Activated T-helper 17 cell treated with anti-CD3 and anti-CD28 coated beads, Interleukin-2, amount 50 U/mL, for 72 hours (primary cell): ENCODE measurements around the gene NOL6. TPM values are rescaled to one million over a fixed set of nuclear protein-coding genes. Genes with fewer than 3 reads are reported as not detected.
A peak's percentile ranks its signal among the peaks of the same experiment; 100 is the strongest.
"Not testable (repeated sequence)": the region's sequence is repeated elsewhere in the genome, so short reads cannot be mapped to it uniquely, and the experiment has no call there.

Experiments
- ATAC-seq: fragments of 150-1000 bp; cut with Tn5 transposase; replicated peaks from 2 replicates; pipeline ENCODE4 v1.10.0; 2021; ENCODE audit warnings: mild to moderate bottlenecking, moderate library complexity
- H3K27ac Mint-ChIP-seq: one replicate; pipeline ENCODE4 v1.8.0; 2022; ENCODE audit warnings: mixed read lengths
- H3K27me3 Mint-ChIP-seq: one replicate; pipeline ENCODE4 v1.8.0; 2022; ENCODE audit warnings: mixed read lengths
- H3K36me3 Mint-ChIP-seq: one replicate; pipeline ENCODE4 v1.8.0; 2022; ENCODE audit warnings: low read depth, mild to moderate bottlenecking, mixed read lengths
- H3K4me1 Mint-ChIP-seq: one replicate; pipeline ENCODE4 v1.8.0; 2022; ENCODE audit warnings: mixed read lengths
- H3K4me3 Mint-ChIP-seq: one replicate; pipeline ENCODE4 v1.8.0; 2022; ENCODE audit warnings: mild to moderate bottlenecking, mixed read lengths
- H3K9me3 Mint-ChIP-seq: one replicate; pipeline ENCODE4 v1.8.0; 2022; ENCODE audit warnings: mixed read lengths
- total RNA-seq, 2 donors: library from RNA; stranded (reverse); gene quantifications; one replicate each; pipeline ENCODE4 v1.2.3, GENCODE V29; 2022

Gene NOL6
- total RNA-seq, 2 donors from 2014 or later: 25.9 to 58.3 TPM

- no peaks in the 10 kb centered on the region for H3K9me3 Mint-ChIP-seq
- H3K4me3 Mint-ChIP-seq: no peak overlapping the region
- peaks cover 4% of the 10 kb centered on the region for H3K4me1 Mint-ChIP-seq
- ATAC-seq: no peak
- H3K36me3 Mint-ChIP-seq: peaks cover 99% of the 10 kb centered on the region
- H3K27ac Mint-ChIP-seq: no peak overlapping the region
- no peaks in the 10 kb centered on the region for H3K27me3 Mint-ChIP-seq
Measured at GRCh38 chr9:33465596-33466564, 7.8 kb downstream of the NOL6 start.

DNA sequence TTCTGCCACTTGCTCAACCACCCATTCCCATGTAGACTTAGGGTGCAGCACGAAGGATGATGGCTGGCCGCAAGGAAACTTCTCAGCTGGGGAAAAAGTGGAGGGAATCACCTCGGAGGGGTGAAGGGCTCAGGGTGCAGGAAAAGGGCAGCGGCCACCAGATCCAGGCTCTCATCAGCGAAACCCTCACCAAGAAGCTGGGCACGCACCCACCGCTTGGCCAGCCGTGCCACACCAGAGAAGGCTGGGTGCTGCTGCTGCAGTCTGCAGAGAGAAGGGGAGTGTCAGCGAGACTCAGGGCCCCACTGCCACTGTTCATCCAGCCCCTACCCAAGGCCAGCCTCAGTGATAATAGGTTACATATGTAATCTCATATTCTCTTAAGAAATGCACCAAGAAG, 8.6 kb downstream of the NOL6 start:
- no peak for ATAC-seq
- Mint-ChIP-seq H3K4me1 (peaks cover 4% of the 10 kb centered on the region), H3K27ac (peak overlapping the region; percentile 63), H3K4me3 (no peak overlapping the region), H3K9me3 (no peaks in the 10 kb centered on the region), H3K27me3 (no peaks in the 10 kb centered on the region), H3K36me3 (peaks cover 94% of the 10 kb centered on the region)

DNA sequence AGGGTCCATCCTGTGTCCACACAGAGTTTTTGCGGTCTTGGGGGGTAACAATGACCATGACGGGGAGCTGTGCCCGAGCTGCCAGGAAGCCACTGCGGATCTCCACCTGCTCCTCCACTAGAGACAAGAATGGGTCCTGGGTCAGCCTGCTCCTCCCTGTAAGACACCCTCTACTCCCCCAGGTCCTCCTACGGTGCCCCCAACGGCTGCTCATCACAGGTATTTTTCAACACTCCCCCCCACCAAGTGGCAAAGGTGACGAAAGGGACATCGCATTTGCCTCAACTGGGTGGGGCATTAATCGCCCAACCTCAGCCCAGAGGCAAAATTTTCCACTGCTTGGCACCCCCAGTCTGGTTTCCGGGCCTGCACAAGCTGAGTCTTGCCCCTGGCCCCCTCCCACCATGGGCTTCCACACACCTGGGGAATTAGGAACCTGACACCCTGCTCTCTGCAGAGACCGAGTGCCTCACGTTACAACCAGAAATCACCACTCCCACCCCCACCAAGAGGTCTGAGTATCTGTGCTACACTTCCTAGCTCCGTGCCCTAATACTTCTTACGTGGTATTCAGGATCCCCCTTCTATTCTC, 9.6 kb downstream of the NOL6 start:
- no peak for ATAC-seq
- Mint-ChIP-seq H3K27me3 (no peaks in the 10 kb centered on the region), H3K4me3 (no peak overlapping the region), H3K9me3 (no peaks in the 10 kb centered on the region), H3K27ac (peak overlapping the region; percentile 63), H3K36me3 (peaks cover 85% of the 10 kb centered on the region), H3K4me1 (peaks cover 5% of the 10 kb centered on the region)

DNA sequence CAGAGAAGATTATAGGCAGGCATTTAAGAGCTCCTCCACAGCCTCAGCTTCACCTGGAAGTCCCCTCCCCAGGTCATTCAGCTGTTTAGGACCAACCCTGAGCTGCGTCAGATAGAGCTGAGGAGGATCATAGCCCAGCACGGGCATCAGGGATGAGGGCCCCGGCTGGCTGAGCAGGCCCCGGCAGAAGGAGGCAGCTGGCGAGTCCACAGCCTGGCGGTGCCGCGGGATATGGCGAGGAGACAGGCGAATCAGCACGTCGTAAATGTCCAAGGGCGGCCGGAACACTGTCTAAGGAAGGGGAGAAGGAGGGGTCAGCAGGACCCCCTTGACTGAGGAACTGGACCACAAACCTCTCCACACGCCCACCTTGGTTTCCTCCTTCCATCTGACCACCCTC, 10.6 kb downstream of the NOL6 start:
- Mint-ChIP-seq H3K27ac (no peak overlapping the region), H3K36me3 (peaks cover 75% of the 10 kb centered on the region), H3K4me3 (no peak overlapping the region), H3K9me3 (no peaks in the 10 kb centered on the region), H3K4me1 (peaks cover 14% of the 10 kb centered on the region), H3K27me3 (no peaks in the 10 kb centered on the region)
- no peak for ATAC-seq

DNA sequence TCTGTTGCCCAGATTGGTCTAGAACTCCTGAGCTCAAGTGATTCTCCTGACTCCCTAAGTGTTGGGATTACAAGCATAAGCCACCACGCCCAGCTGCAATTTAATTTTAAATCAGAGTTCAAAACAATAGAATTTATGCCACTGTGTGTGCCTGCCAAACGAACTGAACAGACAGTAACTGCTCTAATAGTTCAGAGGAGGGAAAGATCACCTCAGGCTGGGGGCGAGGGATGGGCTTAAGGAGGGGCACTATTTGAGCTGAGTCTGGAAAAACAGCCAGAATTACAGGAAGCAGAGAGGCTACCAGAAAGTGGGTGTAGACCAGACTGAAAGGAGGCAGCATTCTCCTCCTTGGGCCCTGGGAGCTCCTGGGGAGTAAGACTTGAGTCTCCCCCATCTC, 12.2 kb downstream of the NOL6 start:
- Mint-ChIP-seq H3K4me3 (no peak overlapping the region), H3K9me3 (no peaks in the 10 kb centered on the region), H3K27ac (peak overlapping the region; percentile 27), H3K27me3 (no peaks in the 10 kb centered on the region), H3K36me3 (peaks cover 58% of the 10 kb centered on the region), H3K4me1 (peaks cover 20% of the 10 kb centered on the region)
- no peak for ATAC-seq

DNA sequence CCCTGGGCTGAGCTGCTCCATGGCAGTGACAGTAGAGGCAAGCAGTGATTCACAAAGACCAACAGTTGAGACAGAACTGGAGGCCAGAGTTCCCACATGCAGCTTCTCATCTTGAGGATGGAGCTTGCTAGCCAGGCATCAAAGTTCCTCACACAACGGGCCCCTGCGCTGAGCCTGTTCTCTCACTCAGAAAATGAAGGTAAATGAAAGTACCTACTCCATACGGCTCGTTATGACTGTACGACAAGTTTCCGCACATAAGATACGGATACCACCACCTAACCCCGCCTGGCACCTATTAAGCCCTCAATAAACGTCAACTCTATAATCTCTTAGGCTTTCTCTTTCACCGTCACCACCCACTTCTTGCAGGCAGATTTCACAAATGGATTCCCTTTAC, 12.9 kb downstream of the NOL6 start:
- Mint-ChIP-seq H3K27ac (peak overlapping the region; percentile 27), H3K36me3 (peaks cover 52% of the 10 kb centered on the region), H3K4me3 (no peak overlapping the region), H3K27me3 (no peaks in the 10 kb centered on the region), H3K4me1 (peaks cover 24% of the 10 kb centered on the region), H3K9me3 (no peaks in the 10 kb centered on the region)
- peak; percentile 30 for ATAC-seq

GRCh38 chr9:33459115-33459514, 14.6 kb downstream of the NOL6 start:
- peak overlapping the region; percentile 74 for H3K4me3 Mint-ChIP-seq
- H3K4me1 Mint-ChIP-seq: peaks cover 35% of the 10 kb centered on the region
- peak overlapping the region; percentile 95 for H3K27ac Mint-ChIP-seq
- peaks cover 34% of the 10 kb centered on the region for H3K36me3 Mint-ChIP-seq
- ATAC-seq: no peak
- no peaks in the 10 kb centered on the region for H3K9me3 Mint-ChIP-seq
- H3K27me3 Mint-ChIP-seq: no peaks in the 10 kb centered on the region

GRCh38 chr9:33458444-33458843, 15.3 kb downstream of the NOL6 start:
- H3K36me3 Mint-ChIP-seq: peaks cover 28% of the 10 kb centered on the region
- no peaks in the 10 kb centered on the region for H3K9me3 Mint-ChIP-seq
- peaks cover 41% of the 10 kb centered on the region for H3K4me1 Mint-ChIP-seq
- peak overlapping the region; percentile 95 for H3K27ac Mint-ChIP-seq
- ATAC-seq: peak; percentile 82
- H3K27me3 Mint-ChIP-seq: no peaks in the 10 kb centered on the region
- peak overlapping the region; percentile 74 for H3K4me3 Mint-ChIP-seq

GRCh38 chr9:33455945-33456344, 17.8 kb downstream of the NOL6 start:
- H3K9me3 Mint-ChIP-seq: no peaks in the 10 kb centered on the region

DNA sequence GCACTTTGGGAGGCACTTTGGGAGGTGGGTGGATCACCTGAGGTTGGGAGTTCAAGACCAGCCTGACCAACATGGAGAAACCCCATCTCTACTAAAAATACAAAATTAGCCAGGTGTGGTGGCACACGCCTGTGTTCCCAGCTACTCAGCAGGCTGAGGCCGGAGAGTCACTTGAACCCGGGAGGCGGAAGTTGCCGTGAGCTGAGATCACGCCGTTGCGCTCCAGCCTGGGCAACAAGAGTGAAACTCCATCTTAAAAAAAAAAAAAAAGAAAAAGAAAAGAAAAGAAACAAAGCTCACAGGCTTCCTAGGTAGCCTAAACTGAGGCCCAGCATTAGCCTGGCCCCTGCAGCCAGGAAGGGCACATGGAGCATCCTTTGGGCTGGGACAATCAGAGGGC, 18.3 kb downstream of the NOL6 start:
- H3K9me3 Mint-ChIP-seq, H3K36me3 Mint-ChIP-seq, ATAC-seq, H3K27me3 Mint-ChIP-seq: not testable (repeated sequence)
- H3K4me3 Mint-ChIP-seq: peak overlapping the region; percentile 72
- H3K4me1 Mint-ChIP-seq: peaks cover 54% of the 10 kb centered on the region
- peak overlapping the region; percentile 80 for H3K27ac Mint-ChIP-seq

More at GRCh38 chr9:33455945-33456344, 17.8 kb downstream of the NOL6 start:
- Mint-ChIP-seq H3K27ac (peak overlapping the region; percentile 80), H3K27me3 (no peaks in the 10 kb centered on the region), H3K4me3 (peak overlapping the region; percentile 72), H3K4me1 (peaks cover 50% of the 10 kb centered on the region), H3K36me3 (peaks cover 3% of the 10 kb centered on the region)
- ATAC-seq: peak; percentile 17

GRCh38 chr9:33454661-33455026, 19.1 kb downstream of the NOL6 start:
- H3K9me3 Mint-ChIP-seq, ATAC-seq, H3K27me3 Mint-ChIP-seq, H3K36me3 Mint-ChIP-seq: not testable (repeated sequence)
- H3K4me1 Mint-ChIP-seq: peaks cover 54% of the 10 kb centered on the region
- H3K27ac Mint-ChIP-seq: peak overlapping the region; percentile 91
- peak overlapping the region; percentile 68 for H3K4me3 Mint-ChIP-seq

GRCh38 chr9:33453999-33454660, 19.6 kb downstream of the NOL6 start:
- peaks cover 53% of the 10 kb centered on the region for H3K4me1 Mint-ChIP-seq
- no peaks in the 10 kb centered on the region for H3K36me3 Mint-ChIP-seq
- H3K4me3 Mint-ChIP-seq: peak overlapping the region; percentile 68
- no peaks in the 10 kb centered on the region for H3K9me3 Mint-ChIP-seq
- H3K27ac Mint-ChIP-seq: peak overlapping the region; percentile 91
- no peaks in the 10 kb centered on the region for H3K27me3 Mint-ChIP-seq
- no peak for ATAC-seq

DNA sequence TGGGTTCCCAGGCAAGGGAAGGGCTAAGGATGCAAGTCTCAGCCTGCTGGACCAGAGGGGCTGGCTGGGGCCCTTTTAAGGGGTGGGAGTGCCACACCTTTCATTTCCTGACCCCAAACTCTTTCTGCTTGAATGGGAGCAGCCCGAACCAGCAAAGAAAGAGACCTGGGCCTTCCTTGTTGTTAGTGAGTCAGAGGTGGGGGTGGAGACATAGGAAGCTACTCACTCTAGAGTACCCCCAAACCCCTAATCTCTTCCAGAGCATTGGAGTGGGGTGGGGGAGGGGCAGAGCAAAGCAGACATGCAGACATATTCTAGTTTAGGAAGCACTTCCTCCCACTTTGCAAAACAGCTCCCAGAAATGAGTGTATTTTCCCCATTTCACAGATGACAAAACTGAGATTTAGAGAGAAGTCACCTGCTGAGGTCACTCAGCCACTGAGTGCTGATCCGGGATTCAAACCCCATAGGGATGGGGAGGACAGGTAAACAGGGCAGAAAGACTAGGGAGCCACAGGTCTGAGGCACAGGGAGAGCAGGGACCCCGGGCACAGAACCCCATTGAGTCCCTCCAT, 20.4 kb downstream of the NOL6 start:
- no peaks in the 10 kb centered on the region for H3K9me3 Mint-ChIP-seq
- peak; percentile 51 for ATAC-seq
- H3K27ac Mint-ChIP-seq: peak overlapping the region; percentile 91
- H3K4me1 Mint-ChIP-seq: peaks cover 46% of the 10 kb centered on the region
- no peaks in the 10 kb centered on the region for H3K36me3 Mint-ChIP-seq
- H3K4me3 Mint-ChIP-seq: peak overlapping the region; percentile 68
- no peaks in the 10 kb centered on the region for H3K27me3 Mint-ChIP-seq

DNA sequence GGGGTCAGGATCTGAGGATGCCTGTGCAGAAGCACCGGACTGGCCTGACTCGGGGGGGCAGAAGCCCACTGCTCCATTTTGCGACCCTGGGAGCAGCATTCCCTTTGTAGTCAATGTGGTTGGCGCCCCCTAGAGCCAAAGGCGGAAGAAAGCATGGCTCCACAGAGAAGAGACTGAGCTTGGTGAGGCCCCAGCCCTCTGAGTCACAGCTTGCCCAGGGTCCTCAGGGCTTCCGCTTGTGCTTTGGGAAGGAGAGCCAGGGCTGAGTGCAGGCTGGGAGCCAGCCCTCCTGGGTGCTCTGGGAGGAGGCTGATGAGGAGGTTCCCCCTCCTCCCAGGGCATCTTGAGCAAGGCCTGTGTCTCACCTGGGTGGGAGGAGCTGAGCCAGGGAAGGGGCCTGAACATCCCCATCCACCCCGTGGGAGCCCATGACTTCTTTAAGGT, 20.9 kb downstream of the NOL6 start:
- Mint-ChIP-seq H3K4me3 (peak overlapping the region; percentile 68), H3K9me3 (no peaks in the 10 kb centered on the region), H3K27me3 (no peaks in the 10 kb centered on the region), H3K36me3 (no peaks in the 10 kb centered on the region), H3K27ac (peak overlapping the region; percentile 91), H3K4me1 (peaks cover 46% of the 10 kb centered on the region)
- ATAC-seq: peak; percentile 81
